ENCODE results near the gene DOHH. TPM values are rescaled to one million over a fixed set of nuclear protein-coding genes. Genes with fewer than 3 reads are reported as not detected.

Gene DOHH
- total and polyA plus RNA-seq, 9 of the 15 experiments (the other 6 are each of a cell fraction or from before 2014, with no cell fraction given): 0.14 to 47.2 (median 5.1) TPM

- TF ChIP-seq ARID3B (CRISPR knock-in tag; IDR thresholded peaks at IDR 0.05; ENCODE audit: borderline replicate concordance) (no peak), HDAC2 (IDR thresholded peaks at IDR 0.05) (peak; percentile 72; the same call in 1 of the 2 replicates), RBM25 (IDR thresholded peaks at IDR 0.05; ENCODE audit: low read depth, low read length, severe bottlenecking) (peak; percentile 89), SP2 (IDR thresholded peaks at IDR 0.05; ENCODE audit: extremely low read depth, low read depth, low read length, poor library complexity, severe bottlenecking) (no peak), HNRNPLL (IDR thresholded peaks at IDR 0.05; ENCODE audit: low read depth, low read length, poor library complexity, severe bottlenecking) (no peak), STAG1 (CRISPR knock-in tag; IDR thresholded peaks at IDR 0.05; ENCODE audit: borderline replicate concordance) (no peak), NFRKB (IDR thresholded peaks at IDR 0.05; ENCODE audit: low read depth) (no peak), L3MBTL2 (IDR thresholded peaks at IDR 0.05) (no peak), SOX6 (IDR thresholded peaks at IDR 0.05) (no peak), EP400 (IDR thresholded peaks at IDR 0.05) (no peak), NUFIP1 (IDR thresholded peaks at IDR 0.05; ENCODE audit: partially characterized antibody) (no peak), POLR3G (IDR thresholded peaks at IDR 0.05; ENCODE audit: extremely low read depth, insufficient read length, insufficient replicate concordance) (no peak), HDAC1 (IDR thresholded peaks at IDR 0.05) (0 out of 4 replicates have a peak, but pooled peaks of 1 of the 2 experiments have one; percentile 63), CHD1 (IDR thresholded peaks at IDR 0.05; ENCODE audit: low read length) (no peak), RCOR1 (IDR thresholded peaks at IDR 0.05; ENCODE audit: borderline replicate concordance in 1 of 2, low read depth in 2 of 2, low read length in 2 of 2) (no peak), ZNF217 (CRISPR knock-in tag; IDR thresholded peaks at IDR 0.05) (no peak), ILF3 (IDR thresholded peaks at IDR 0.05; ENCODE audit: borderline replicate concordance) (no peak), HDAC8 (tag; IDR thresholded peaks at IDR 0.05) (no peak), BCOR (IDR thresholded peaks at IDR 0.05) (peak; percentile 87), MBD2 (IDR thresholded peaks at IDR 0.05; ENCODE audit: borderline replicate concordance, low read depth) (no peak)
These were observed 39.3 kb upstream of the DOHH start (continued) for GRCh38 chr19:3539756-3540118.
